GM12872 (cell line): Measurements from ENCODE around the gene PHPT1.

Experiments
- CTCF ChIP-seq: IDR thresholded peaks from 3 replicates; pipeline ENCODE4 v1.5.1; 2011; ENCODE audit warnings: low read depth, mild to moderate bottlenecking, low read length, moderate library complexity; ENCODE audit not compliant: insufficient read depth

The PHPT1 gene

GRCh38 chr9:136855461-136856078 is 6.4 kb downstream of the PHPT1 start:
- TF ChIP-seq CTCF, result no peak

GRCh38 chr9:136856079-136856476 is 6.9 kb downstream of the PHPT1 start:
- no peak for TF ChIP-seq CTCF

- TF ChIP-seq CTCF, result 0 out of 3 replicates have a peak, but pooled peaks have one; percentile 23
Measured at GRCh38 chr9:136856541-136857141, 7.4 kb downstream of the PHPT1 start.

GRCh38 chr9:136857166-136857565 is 8.0 kb downstream of the PHPT1 start:
- TF ChIP-seq CTCF, result no peak

GRCh38 chr9:136857581-136858412 is 8.6 kb downstream of the PHPT1 start:
- TF ChIP-seq CTCF, result no peak

- TF ChIP-seq CTCF, result no peak
Measured at GRCh38 chr9:136858452-136858843, 9.2 kb downstream of the PHPT1 start.

GRCh38 chr9:136858844-136859757 is 9.9 kb downstream of the PHPT1 start:
- no peak for TF ChIP-seq CTCF
